ENCODE measurements around the gene CDC16. TPM values are rescaled to one million over a fixed set of nuclear protein-coding genes. Genes with fewer than 3 reads are reported as not detected.

CDC16 gene
- total RNA-seq, 1 experiment from 2014 or later = 61.1 TPM

DNA sequence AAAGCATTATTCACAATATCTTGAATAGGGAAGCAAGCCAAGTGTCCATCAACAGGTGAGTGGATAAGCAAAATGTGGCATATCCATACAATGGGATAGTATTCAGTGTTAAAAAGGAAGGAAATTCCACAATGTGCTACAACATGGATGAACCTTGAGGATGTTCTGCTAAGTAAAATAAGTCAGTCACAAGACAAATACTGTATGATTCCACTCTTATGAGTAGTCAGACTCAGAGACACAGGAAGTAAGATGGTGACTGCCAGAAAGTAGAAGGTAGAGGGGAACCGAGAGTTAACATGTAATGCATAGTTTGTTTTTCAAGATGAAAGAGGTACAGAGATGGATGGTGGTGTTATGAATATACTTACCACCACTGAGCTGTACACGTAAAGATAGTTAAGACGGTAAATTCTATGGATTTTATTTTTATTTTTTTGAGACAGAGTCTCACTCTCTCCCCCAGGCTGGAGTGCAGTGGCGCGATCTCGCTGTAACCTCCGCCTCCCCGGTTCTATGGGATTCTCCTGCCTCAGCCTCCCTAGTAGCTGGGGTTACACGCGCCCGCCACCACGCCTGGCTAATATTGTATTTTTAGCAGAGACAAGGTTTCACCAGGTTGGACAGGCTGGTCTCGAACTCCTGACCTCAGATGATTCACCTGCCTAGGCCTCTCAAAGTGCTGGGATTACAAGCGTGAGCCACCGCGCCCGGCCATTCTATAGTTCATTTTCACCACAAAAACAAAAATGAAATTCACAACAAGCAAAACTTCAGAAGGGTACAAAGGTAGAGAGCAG is 78.6 kb downstream of the CDC16 start:
- no peak for DNase-seq (ENCODE audit: low spot score)
- H3K27ac ChIP-seq (ENCODE audit: low read depth, low read length, poor library complexity, severe bottlenecking) = peak overlapping the region; percentile 88
- TF ChIP-seq, protein P1, sequence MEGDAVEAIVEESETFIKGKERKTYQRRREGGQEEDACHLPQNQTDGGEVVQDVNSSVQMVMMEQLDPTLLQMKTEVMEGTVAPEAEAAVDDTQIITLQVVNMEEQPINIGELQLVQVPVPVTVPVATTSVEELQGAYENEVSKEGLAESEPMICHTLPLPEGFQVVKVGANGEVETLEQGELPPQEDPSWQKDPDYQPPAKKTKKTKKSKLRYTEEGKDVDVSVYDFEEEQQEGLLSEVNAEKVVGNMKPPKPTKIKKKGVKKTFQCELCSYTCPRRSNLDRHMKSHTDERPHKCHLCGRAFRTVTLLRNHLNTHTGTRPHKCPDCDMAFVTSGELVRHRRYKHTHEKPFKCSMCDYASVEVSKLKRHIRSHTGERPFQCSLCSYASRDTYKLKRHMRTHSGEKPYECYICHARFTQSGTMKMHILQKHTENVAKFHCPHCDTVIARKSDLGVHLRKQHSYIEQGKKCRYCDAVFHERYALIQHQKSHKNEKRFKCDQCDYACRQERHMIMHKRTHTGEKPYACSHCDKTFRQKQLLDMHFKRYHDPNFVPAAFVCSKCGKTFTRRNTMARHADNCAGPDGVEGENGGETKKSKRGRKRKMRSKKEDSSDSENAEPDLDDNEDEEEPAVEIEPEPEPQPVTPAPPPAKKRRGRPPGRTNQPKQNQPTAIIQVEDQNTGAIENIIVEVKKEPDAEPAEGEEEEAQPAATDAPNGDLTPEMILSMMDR (conservative IDR thresholded peaks at IDR 0.05; ENCODE audit: low read depth, low read length) = no peak
- TF ChIP-seq EZH2 (IDR thresholded peaks at IDR 0.05; ENCODE audit: borderline replicate concordance, low read depth, low read length, poor library complexity, severe bottlenecking) = no peak
- intact Hi-C loops (cut with micrococcal nuclease; ENCODE audit: unreplicated experiment) = no loop called here
- H3K27me3 ChIP-seq (replicated peaks; ENCODE audit: insufficient read depth, low read depth, low read length, poor library complexity) = no peaks in the 10 kb centered on the region
- H3K9me3 ChIP-seq (ENCODE audit: low read depth, low read length, poor library complexity, severe bottlenecking) = no peaks in the 10 kb centered on the region
- peaks cover 29% of the 10 kb centered on the region for H3K4me1 ChIP-seq (ENCODE audit: insufficient read depth, low read length, poor library complexity, severe bottlenecking)
- ChIA-PET POLR2A (ENCODE audit: low non-redundant PET) (interaction anchor here (0.7 kb wide), 1 partner anchor 83 kb away, joined by 6 read pairs; no protein-coding TSS in a partner anchor), CTCF (no interaction called here)
- peaks cover 6% of the 10 kb centered on the region for H3K36me3 ChIP-seq (ENCODE audit: insufficient read depth, low read length, poor library complexity, severe bottlenecking)
- BruUV-seq (replicated peaks) = no TSS peak
- peak overlapping the region; percentile 85 for H3K4me3 ChIP-seq (ENCODE audit: low read depth, low read length, poor library complexity, severe bottlenecking)

DNA sequence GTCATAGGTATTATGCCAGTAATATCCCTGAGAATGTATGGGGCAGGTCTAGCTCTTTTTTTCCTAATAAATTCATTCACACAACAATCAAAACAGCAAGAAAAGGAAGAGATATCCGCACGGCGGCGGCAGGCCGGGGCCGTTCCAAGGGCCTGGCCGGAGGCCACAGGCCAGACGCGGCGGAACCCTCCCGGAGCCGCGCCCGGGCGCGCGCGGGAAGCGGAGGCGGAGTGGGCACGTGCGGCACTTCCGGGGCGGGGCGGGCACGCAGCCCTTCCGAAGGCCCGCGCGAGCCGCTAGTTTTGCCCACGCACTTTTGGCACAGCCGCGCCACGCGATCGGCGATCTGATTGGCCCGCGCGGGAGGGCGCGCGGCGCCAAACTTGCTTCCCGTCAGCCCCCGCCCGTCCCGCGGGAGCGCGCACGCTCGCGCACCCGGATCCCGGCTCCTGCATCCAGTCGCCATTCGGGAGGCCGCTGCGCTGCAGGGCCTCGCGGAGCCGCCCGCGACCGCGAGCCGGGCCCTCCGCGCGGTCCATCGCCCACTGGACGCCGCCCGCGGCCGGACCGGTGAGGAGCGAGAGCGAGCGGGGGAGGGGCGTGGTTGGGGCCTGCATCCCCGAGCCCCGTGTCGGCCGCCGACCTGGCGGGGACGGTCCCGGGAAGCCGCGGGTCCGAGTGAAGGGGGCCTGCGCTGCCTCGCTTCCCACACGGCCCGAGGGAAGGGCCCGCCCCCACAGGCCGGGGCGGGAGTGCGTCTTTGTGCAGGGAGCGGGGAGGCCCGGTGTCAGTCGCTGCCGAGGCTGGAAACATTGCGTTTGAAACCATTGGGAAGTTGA is 79.6 kb downstream of the CDC16 start, which contains the start of gene CHAMP1:
CHAMP1 (plus strand) TSS at position 430 of the 839 bp plus-strand sequence. CDS start 9,340 bp downstream, outside the sequence.
- Histone ChIP-seq H3K4me3 (ENCODE audit: low read depth, low read length, poor library complexity, severe bottlenecking) (peak within 1 kb of the TSS; percentile 85), H3K4me1 (ENCODE audit: insufficient read depth, low read length, poor library complexity, severe bottlenecking) (peaks cover 29% of the 10 kb centered on the region), H3K27ac (ENCODE audit: low read depth, low read length, poor library complexity, severe bottlenecking) (peak within 1 kb of the TSS; percentile 88), H3K9me3 (ENCODE audit: low read depth, low read length, poor library complexity, severe bottlenecking) (no peaks in the 10 kb centered on the region), H3K27me3 (replicated peaks; ENCODE audit: insufficient read depth, low read depth, low read length, poor library complexity) (no peaks in the 10 kb centered on the region), H3K36me3 (ENCODE audit: insufficient read depth, low read length, poor library complexity, severe bottlenecking) (peaks cover 6% of the 10 kb centered on the region)
- intact Hi-C loops (cut with micrococcal nuclease; ENCODE audit: unreplicated experiment) = no loop called here
- CTCF ChIA-PET = no interaction called here
- POLR2A ChIA-PET (ENCODE audit: low non-redundant PET) = interaction anchor here (0.7 kb wide), 1 partner anchor 84 kb away, joined by 6 read pairs; no protein-coding TSS in a partner anchor
- TF ChIP-seq, protein P1 (conservative IDR thresholded peaks at IDR 0.05; ENCODE audit: low read depth, low read length) = no peak
- no peak for TF ChIP-seq EZH2 (IDR thresholded peaks at IDR 0.05; ENCODE audit: borderline replicate concordance, low read depth, low read length, poor library complexity, severe bottlenecking)
- peak; percentile 98 for DNase-seq (ENCODE audit: low spot score)
- BruUV-seq (replicated peaks) = no TSS peak

DNA sequence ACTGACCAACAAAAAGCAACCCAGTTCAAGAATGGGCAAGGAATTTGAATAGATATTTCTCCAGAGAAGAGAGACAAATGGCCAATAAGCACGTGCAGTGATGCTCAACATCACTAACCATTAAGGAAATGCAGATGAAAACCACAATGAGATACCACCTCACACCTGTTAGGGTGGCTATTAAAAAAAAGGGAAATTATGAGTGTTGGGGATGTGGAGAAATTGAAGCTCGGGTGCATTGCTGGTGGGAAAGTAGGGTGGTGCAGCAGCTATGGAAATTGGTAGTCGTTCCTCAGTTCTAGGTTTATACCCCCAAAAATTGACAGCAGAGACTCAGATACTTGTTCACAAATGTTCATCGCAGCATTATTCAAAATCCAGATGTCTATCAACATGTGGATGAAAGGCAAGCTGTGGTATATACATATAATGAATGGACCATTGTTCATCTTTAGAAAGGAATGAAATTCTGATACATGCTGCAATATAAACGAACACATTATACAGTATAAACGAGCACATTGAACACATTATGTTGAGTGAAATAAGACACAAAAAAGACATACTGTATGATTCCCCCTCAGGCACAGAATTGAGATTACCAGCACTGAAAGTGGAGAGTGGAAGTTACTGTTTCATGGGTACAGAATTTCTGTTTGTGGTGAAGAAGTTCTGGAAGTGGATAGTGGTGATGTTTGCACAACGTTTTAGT is 80.5 kb downstream of the CDC16 start:
- Histone ChIP-seq H3K4me3 (ENCODE audit: low read depth, low read length, poor library complexity, severe bottlenecking) (peak overlapping the region; percentile 85), H3K36me3 (ENCODE audit: insufficient read depth, low read length, poor library complexity, severe bottlenecking) (peaks cover 7% of the 10 kb centered on the region), H3K9me3 (ENCODE audit: low read depth, low read length, poor library complexity, severe bottlenecking) (no peaks in the 10 kb centered on the region), H3K27me3 (replicated peaks; ENCODE audit: insufficient read depth, low read depth, low read length, poor library complexity) (no peaks in the 10 kb centered on the region), H3K27ac (ENCODE audit: low read depth, low read length, poor library complexity, severe bottlenecking) (peak overlapping the region; percentile 88), H3K4me1 (ENCODE audit: insufficient read depth, low read length, poor library complexity, severe bottlenecking) (peaks cover 29% of the 10 kb centered on the region)
- BruUV-seq (replicated peaks) = TSS peak; percentile 75
- TF ChIP-seq EZH2 (IDR thresholded peaks at IDR 0.05; ENCODE audit: borderline replicate concordance, low read depth, low read length, poor library complexity, severe bottlenecking) = no peak
- TF ChIP-seq, protein P1 (conservative IDR thresholded peaks at IDR 0.05; ENCODE audit: low read depth, low read length) = no peak
- CTCF ChIA-PET = no interaction called here
- intact Hi-C loops (cut with micrococcal nuclease; ENCODE audit: unreplicated experiment) = no loop called here
- no peak for DNase-seq (ENCODE audit: low spot score)
- POLR2A ChIA-PET (ENCODE audit: low non-redundant PET) = no interaction called here

Measured in A673 (cell line).